CD8-positive, alpha-beta memory T cell (primary cell): ENCODE results near the gene SAMMSON. TPM values are rescaled to one million over a fixed set of nuclear protein-coding genes. Genes with fewer than 3 reads are reported as not detected.

ENCODE experiments used
- CTCF ChIA-PET: fragments of 350-600 bp; sonication (Branson Sonifier 250); formaldehyde crosslinking; loops from one replicate; lab custom pipeline; 2021; ENCODE audit warnings: antibody characterized with exemption; lab: Charles Lee
- POLR2A ChIA-PET: fragments of 350-600 bp; sonication (Branson Sonifier 250); formaldehyde crosslinking; loops from one replicate; lab custom pipeline; 2021; ENCODE audit warnings: antibody characterized with exemption; lab: Charles Lee
- DNase-seq, 5 donors: peaks; one replicate each; pipeline versions ENCODE4 v3.0.0 to v3.0.0-alpha.2; 2020 to 2022; ENCODE audit warnings: mixed read lengths in 1 of 5
- H3K27ac ChIP-seq: one replicate; pipeline ENCODE4 v1.7.0; 2013; ENCODE audit warnings: low read depth, mild to moderate bottlenecking, low read length, moderate library complexity
- H3K27me3 ChIP-seq: 2 replicates; pipeline ENCODE4 v1.7.0; 2013; ENCODE audit warnings: low read length, mild to moderate bottlenecking; ENCODE audit not compliant: insufficient read depth, poor library complexity, severe bottlenecking
- H3K36me3 ChIP-seq: 2 replicates; pipeline ENCODE4 v1.7.0; 2013; ENCODE audit warnings: mild to moderate bottlenecking, low read length, moderate library complexity; ENCODE audit not compliant: insufficient read depth
- H3K4me1 ChIP-seq: 2 replicates; pipeline ENCODE4 v1.7.0; 2013; ENCODE audit warnings: mild to moderate bottlenecking, low read length, moderate library complexity; ENCODE audit not compliant: insufficient read depth
- H3K4me3 ChIP-seq: 2 replicates; pipeline ENCODE4 v1.7.0; 2013; ENCODE audit warnings: mild to moderate bottlenecking, low read length
- H3K9me3 ChIP-seq: 2 replicates; pipeline ENCODE4 v1.7.0; 2013; ENCODE audit warnings: mild to moderate bottlenecking, low read length
- H3K27ac Mint-ChIP-seq, 8 donors: one replicate each; pipeline ENCODE4 v1.8.0; 2020 to 2021; ENCODE audit warnings: mixed read lengths in 8 of 8, mild to moderate bottlenecking in 6 of 8, inconsistent platforms in 3 of 8, moderate library complexity in 3 of 8
- H3K27me3 Mint-ChIP-seq, 2 donors: one replicate each; pipeline ENCODE4 v1.8.0; 2020 to 2021; ENCODE audit warnings: mixed read lengths in 2 of 2, mild to moderate bottlenecking in 1 of 2, moderate library complexity in 1 of 2
- H3K36me3 Mint-ChIP-seq, 3 donors: one replicate each; pipeline ENCODE4 v1.8.0; 2020 to 2021; ENCODE audit warnings: mixed read lengths in 3 of 3, inconsistent platforms in 1 of 3, mild to moderate bottlenecking in 1 of 3
- H3K4me1 Mint-ChIP-seq, 3 donors: one replicate each; pipeline ENCODE4 v1.8.0; 2020 to 2021; ENCODE audit warnings: mixed read lengths in 3 of 3, inconsistent platforms in 1 of 3, mild to moderate bottlenecking in 1 of 3
- H3K4me3 Mint-ChIP-seq, 7 donors: one replicate each; pipeline ENCODE4 v1.8.0; 2020 to 2021; ENCODE audit warnings: mixed read lengths in 7 of 7, mild to moderate bottlenecking in 6 of 7, moderate library complexity in 4 of 7, inconsistent platforms in 2 of 7
- H3K9me3 Mint-ChIP-seq, 5 donors: one replicate each; pipeline ENCODE4 v1.8.0; 2020 to 2022; ENCODE audit warnings: mixed read lengths in 5 of 5, mild to moderate bottlenecking in 3 of 5, moderate library complexity in 2 of 5, inconsistent platforms in 1 of 5
- polyA plus RNA-seq: library from polyadenylated mRNA; unstranded; fragments of 300-500 nt; fragmentation: Illumina TruSeq; gene quantifications from one replicate; pipeline ENCODE4 v1.2.3, GENCODE V29; 2021
- total RNA-seq, 2 experiments: library from RNA; stranded (reverse); gene quantifications; one replicate each; pipeline ENCODE4 v1.2.3, GENCODE V29; 2021

The SAMMSON gene
- total and polyA plus RNA-seq, 3 experiments from 2014 or later = not detected

- no peaks in the 10 kb centered on the region for H3K4me1 Mint-ChIP-seq
- Histone ChIP-seq H3K4me1 (no peaks in the 10 kb centered on the region), H3K27me3 (no peaks in the 10 kb centered on the region), H3K36me3 (no peaks in the 10 kb centered on the region), H3K27ac (no peak overlapping the region), H3K4me3 (no peak overlapping the region), H3K9me3 (no peaks in the 10 kb centered on the region)
- POLR2A ChIA-PET = no interaction called here
- CTCF ChIA-PET = no interaction called here
- H3K27me3 Mint-ChIP-seq = peaks cover 0 to 2% of the 10 kb centered on the region in 2 donors
- peaks cover 0 to 1% (median 0%) of the 10 kb centered on the region in 5 donors for H3K9me3 Mint-ChIP-seq
- H3K36me3 Mint-ChIP-seq = no peaks in the 10 kb centered on the region
- no peak overlapping the region for H3K27ac Mint-ChIP-seq
- no peak overlapping the region for H3K4me3 Mint-ChIP-seq
- no peak for DNase-seq
Observed at GRCh38 chr3:70097084-70097483, 97.6 kb downstream of the SAMMSON start.

- Histone ChIP-seq H3K4me3 (no peak overlapping the region), H3K36me3 (no peaks in the 10 kb centered on the region), H3K4me1 (no peaks in the 10 kb centered on the region), H3K27ac (no peak overlapping the region), H3K27me3 (no peaks in the 10 kb centered on the region), H3K9me3 (no peaks in the 10 kb centered on the region)
- Mint-ChIP-seq H3K4me3 (no peak overlapping the region), H3K36me3 (no peaks in the 10 kb centered on the region), H3K27ac (no peak overlapping the region), H3K9me3 (peaks cover 0 to 3% (median 0%) of the 10 kb centered on the region in 5 donors), H3K27me3 (peaks cover 0 to 8% of the 10 kb centered on the region in 2 donors), H3K4me1 (no peaks in the 10 kb centered on the region)
- no peak for DNase-seq
- ChIA-PET POLR2A (no interaction called here), CTCF (no interaction called here)
Observed at GRCh38 chr3:70108072-70108471, 108.5 kb downstream of the SAMMSON start.

GRCh38 chr3:70108546-70108945, 109.0 kb downstream of the SAMMSON start:
- Mint-ChIP-seq H3K4me3 (no peak overlapping the region), H3K9me3 (peaks cover 0 to 3% (median under 1%) of the 10 kb centered on the region in 5 donors), H3K36me3 (no peaks in the 10 kb centered on the region), H3K27ac (no peak overlapping the region), H3K4me1 (no peaks in the 10 kb centered on the region), H3K27me3 (peaks cover 0 to 8% of the 10 kb centered on the region in 2 donors)
- no peak overlapping the region for H3K27ac ChIP-seq
- POLR2A ChIA-PET = no interaction called here
- H3K36me3 ChIP-seq = no peaks in the 10 kb centered on the region
- CTCF ChIA-PET = no interaction called here
- H3K4me3 ChIP-seq = no peak overlapping the region
- no peaks in the 10 kb centered on the region for H3K9me3 ChIP-seq
- H3K4me1 ChIP-seq = no peaks in the 10 kb centered on the region
- DNase-seq = no peak
- H3K27me3 ChIP-seq = no peaks in the 10 kb centered on the region

DNA sequence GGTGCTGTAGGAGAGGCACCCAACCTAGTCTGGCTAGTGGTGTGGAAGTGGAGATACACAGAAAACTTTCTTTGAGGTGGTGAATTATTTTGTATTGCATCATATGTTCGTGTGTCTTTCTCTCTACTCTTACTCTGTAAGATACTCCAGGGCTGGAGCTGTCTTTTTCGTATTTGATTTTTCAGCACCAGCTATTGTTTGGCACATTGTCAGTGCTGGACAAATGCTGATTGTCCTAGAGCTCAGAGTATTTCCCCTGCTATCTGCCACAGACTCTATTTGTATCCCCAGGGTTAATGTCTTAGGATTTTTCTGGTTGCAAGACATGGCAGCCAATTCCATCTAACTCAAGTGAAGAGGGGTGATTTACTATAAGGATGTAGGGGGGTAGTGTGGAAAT, 110.5 kb downstream of the SAMMSON start:
- no peak overlapping the region for H3K4me3 ChIP-seq
- H3K36me3 Mint-ChIP-seq = no peaks in the 10 kb centered on the region
- ChIA-PET POLR2A (no interaction called here), CTCF (no interaction called here)
- DNase-seq = no peak
- no peak overlapping the region for H3K27ac ChIP-seq
- H3K4me3 Mint-ChIP-seq = no peak overlapping the region
- no peak overlapping the region for H3K27ac Mint-ChIP-seq
- peaks cover 0 to 3% (median 3%) of the 10 kb centered on the region in 5 donors for H3K9me3 Mint-ChIP-seq
- H3K4me1 ChIP-seq = no peaks in the 10 kb centered on the region
- no peaks in the 10 kb centered on the region for H3K4me1 Mint-ChIP-seq
- H3K36me3 ChIP-seq = no peaks in the 10 kb centered on the region
- no peaks in the 10 kb centered on the region for H3K27me3 ChIP-seq
- no peaks in the 10 kb centered on the region for H3K9me3 ChIP-seq
- peaks cover 0 to 8% of the 10 kb centered on the region in 2 donors for H3K27me3 Mint-ChIP-seq

DNA sequence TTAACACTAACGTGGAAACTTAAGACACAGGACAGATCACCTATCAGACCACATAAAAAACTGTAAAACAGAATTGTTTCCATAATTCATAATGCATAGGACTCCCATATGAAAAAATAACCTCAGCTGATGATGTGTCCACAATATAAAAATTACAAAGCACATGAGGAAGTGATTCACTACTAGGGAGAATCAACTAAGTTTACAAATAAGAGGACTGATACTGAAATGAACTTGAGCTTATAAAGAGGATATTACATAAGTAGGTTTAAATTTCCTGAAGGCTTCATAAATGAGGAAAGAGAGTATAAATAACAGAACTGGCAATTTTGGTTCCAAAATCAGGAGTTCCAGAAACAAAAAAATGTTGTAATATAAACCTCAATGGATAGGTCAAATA, 111.9 kb downstream of the SAMMSON start:
- CTCF ChIA-PET = no interaction called here
- DNase-seq = no peak
- peaks cover 0 to 8% of the 10 kb centered on the region in 2 donors for H3K27me3 Mint-ChIP-seq
- no peak overlapping the region for H3K27ac ChIP-seq
- H3K4me3 Mint-ChIP-seq = no peak overlapping the region
- no peaks in the 10 kb centered on the region for H3K4me1 ChIP-seq
- H3K27ac Mint-ChIP-seq = no peak overlapping the region
- no peaks in the 10 kb centered on the region for H3K4me1 Mint-ChIP-seq
- no peak overlapping the region for H3K4me3 ChIP-seq
- H3K9me3 Mint-ChIP-seq = peaks cover 0 to 3% (median 3%) of the 10 kb centered on the region in 5 donors
- no peaks in the 10 kb centered on the region for H3K36me3 Mint-ChIP-seq
- H3K36me3 ChIP-seq = no peaks in the 10 kb centered on the region
- H3K9me3 ChIP-seq = no peaks in the 10 kb centered on the region
- POLR2A ChIA-PET = no interaction called here
- no peaks in the 10 kb centered on the region for H3K27me3 ChIP-seq

DNA sequence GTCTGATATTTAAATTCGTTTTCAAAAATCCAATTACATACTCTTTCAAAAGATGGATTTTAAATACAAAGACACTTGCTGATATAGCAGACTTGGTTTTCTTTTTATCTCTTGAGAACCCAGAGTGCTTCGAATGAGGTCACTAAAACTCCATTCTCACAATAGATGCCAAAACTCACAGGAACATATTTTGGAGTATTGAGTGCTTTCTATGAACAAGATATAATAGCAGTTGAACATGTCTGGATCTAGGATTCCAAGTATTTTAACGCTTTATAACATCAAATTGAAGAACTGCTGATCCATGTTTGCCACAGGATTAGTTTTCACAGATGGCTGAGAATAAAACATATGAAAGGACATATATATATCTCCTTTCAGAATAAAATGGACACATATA, 113.2 kb downstream of the SAMMSON start:
- ChIA-PET CTCF (no interaction called here), POLR2A (no interaction called here)
- H3K27ac ChIP-seq = no peak overlapping the region
- H3K27me3 ChIP-seq = no peaks in the 10 kb centered on the region
- Mint-ChIP-seq H3K36me3 (no peaks in the 10 kb centered on the region), H3K27ac (no peak overlapping the region), H3K27me3 (peaks cover 0 to 8% of the 10 kb centered on the region in 2 donors), H3K4me1 (no peaks in the 10 kb centered on the region), H3K9me3 (peaks cover 0 to 3% (median 0%) of the 10 kb centered on the region in 5 donors), H3K4me3 (no peak overlapping the region)
- no peaks in the 10 kb centered on the region for H3K36me3 ChIP-seq
- H3K4me3 ChIP-seq = no peak overlapping the region
- no peaks in the 10 kb centered on the region for H3K4me1 ChIP-seq
- H3K9me3 ChIP-seq = no peaks in the 10 kb centered on the region
- no peak for DNase-seq

GRCh38 chr3:70114431-70114830, 114.9 kb downstream of the SAMMSON start:
- Mint-ChIP-seq H3K4me3 (no peak overlapping the region), H3K36me3 (no peaks in the 10 kb centered on the region), H3K27ac (no peak overlapping the region), H3K27me3 (peaks cover 0 to 3% of the 10 kb centered on the region in 2 donors), H3K4me1 (no peaks in the 10 kb centered on the region), H3K9me3 (peaks cover 0 to 3% (median 0%) of the 10 kb centered on the region in 5 donors)
- Histone ChIP-seq H3K36me3 (no peaks in the 10 kb centered on the region), H3K9me3 (no peaks in the 10 kb centered on the region), H3K27ac (no peak overlapping the region), H3K27me3 (no peaks in the 10 kb centered on the region), H3K4me3 (no peak overlapping the region), H3K4me1 (no peaks in the 10 kb centered on the region)
- DNase-seq = no peak
- POLR2A ChIA-PET = no interaction called here
- CTCF ChIA-PET = no interaction called here

DNA sequence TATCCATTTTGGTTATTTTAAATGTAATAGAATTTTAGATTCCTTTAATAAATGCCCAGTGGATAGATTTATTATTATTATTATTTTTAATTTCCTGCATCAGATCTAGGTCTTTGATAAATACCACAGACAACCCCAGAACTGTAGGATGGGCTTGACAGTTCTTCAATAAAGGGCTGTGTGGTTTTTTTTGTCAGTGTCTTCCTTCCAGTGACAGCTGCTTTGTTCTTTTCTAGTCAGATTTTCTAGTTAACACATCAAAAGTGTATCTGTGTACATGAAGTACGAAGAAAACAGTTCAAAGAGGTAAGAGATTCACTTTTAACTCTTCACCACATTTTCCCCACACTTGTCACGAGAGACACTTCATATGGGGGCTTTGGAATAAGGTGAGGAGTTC, 120.3 kb downstream of the SAMMSON start:
- ChIA-PET POLR2A (no interaction called here), CTCF (no interaction called here)
- H3K4me1 ChIP-seq = no peaks in the 10 kb centered on the region
- H3K27ac Mint-ChIP-seq = no peak overlapping the region
- no peaks in the 10 kb centered on the region for H3K36me3 Mint-ChIP-seq
- peaks cover 0 to 1% (median 0%) of the 10 kb centered on the region in 5 donors for H3K9me3 Mint-ChIP-seq
- no peaks in the 10 kb centered on the region for H3K9me3 ChIP-seq
- no peaks in the 10 kb centered on the region for H3K27me3 Mint-ChIP-seq
- H3K4me3 ChIP-seq = no peak overlapping the region
- DNase-seq = no peak
- H3K36me3 ChIP-seq = no peaks in the 10 kb centered on the region
- no peak overlapping the region for H3K4me3 Mint-ChIP-seq
- no peak overlapping the region for H3K27ac ChIP-seq
- H3K4me1 Mint-ChIP-seq = no peaks in the 10 kb centered on the region
- no peaks in the 10 kb centered on the region for H3K27me3 ChIP-seq
